ENCODE results near the gene ABHD14A.

- peak; percentile 76 to 81 for TF ChIP-seq CTCF (IDR thresholded peaks at IDR 0.05)
- no peak for TF ChIP-seq EP300 (IDR thresholded peaks at IDR 0.05)
These were observed 26.6 kb downstream of the ABHD14A start for GRCh38 chr3:52001443-52001974.
